A549 (cell line): ENCODE measurements around the gene ATP8B4.

ENCODE experiments used
- CTCF ChIP-seq: fragments of >200 bp; sonication (Bioruptor Twin); formaldehyde crosslinking; IDR thresholded peaks from 3 replicates; pipeline ENCODE4 v1.5.1; 2016
- ESRRA ChIP-seq: fragments of 150-350 bp; IDR thresholded peaks from 2 replicates; pipeline ENCODE4 v1.6.1; 2014; ENCODE audit warnings: mild to moderate bottlenecking, low read length, borderline replicate concordance
- JUNB ChIP-seq: fragments of >200 bp; sonication (Bioruptor Twin); formaldehyde crosslinking; IDR thresholded peaks from 2 replicates; pipeline ENCODE4 v1.6.1; 2016
- MAFK ChIP-seq: fragments of 450-650 bp; IDR thresholded peaks from 2 replicates; pipeline ENCODE4 v1.6.1; 2014; ENCODE audit not compliant: partially characterized antibody
- MAX ChIP-seq: IDR thresholded peaks from 2 replicates; pipeline ENCODE4 v1.6.1; 2012
- POLR2A ChIP-seq: IDR thresholded peaks from 2 replicates; pipeline ENCODE4 v1.6.1; 2012; ENCODE audit warnings: mild to moderate bottlenecking, low read length
- POLR2AphosphoS2 ChIP-seq: conservative IDR thresholded peaks from 2 replicates; pipeline ENCODE4 v1.6.1; 2012; ENCODE audit warnings: low read length, improper control_type of control experiment, inconsistent platforms
- RAD21 ChIP-seq, 2 experiments: fragments of >200 bp in 1 of 2; sonication (Bioruptor Twin) in 1 of 2; formaldehyde crosslinking in 1 of 2; IDR thresholded peaks in 1 of 2; conservative IDR thresholded peaks in 1 of 2; 2 replicates in 1 of 2; 3 replicates in 1 of 2; pipeline ENCODE4 v1.6.1; 2012 to 2018; ENCODE audit warnings: inconsistent platforms in 1 of 2
- SMC3 ChIP-seq: fragments of >200 bp; sonication (Bioruptor Twin); formaldehyde crosslinking; IDR thresholded peaks from 3 replicates; pipeline ENCODE4 v1.6.1; 2018; ENCODE audit warnings: inconsistent platforms
- ZSCAN20 ChIP-seq: fragments of 250-450 bp; sonication (Bioruptor Pico); IDR thresholded peaks from 2 replicates; pipeline ENCODE4 v1.8.0; 2022; ENCODE audit warnings: mild to moderate bottlenecking, moderate library complexity

GRCh38 chr15:50163719-50164410, 44.8 kb upstream of the ATP8B4 start:
- TF ChIP-seq CTCF: no peak
- no peak for TF ChIP-seq POLR2AphosphoS2
- TF ChIP-seq ZSCAN20 (CRISPR knock-in tag): no peak
- no peak for TF ChIP-seq MAFK
- no peak for TF ChIP-seq JUNB
- no peak for TF ChIP-seq ESRRA
- TF ChIP-seq RAD21 (conservative IDR thresholded peaks at IDR 0.05 in 1 of 2, IDR thresholded peaks at IDR 0.05 in 1 of 2): no peak
- TF ChIP-seq SMC3: no peak
- TF ChIP-seq POLR2A: no peak
- no peak for TF ChIP-seq MAX
